Lower leg skin (tissue), 3 donors: ENCODE results near the gene SCYGR1.

ENCODE experiments used
- POLR2A ChIP-seq, 2 donors: fragments of 450-650 bp; IDR thresholded peaks; one replicate each; pipeline ENCODE4 v1.6.1; 2016 to 2017; ENCODE audit warnings: antibody characterized with exemption in 2 of 2, mild to moderate bottlenecking in 1 of 2, moderate library complexity in 1 of 2
- TF ChIP-seq, protein P1 (sequence below), 3 donors: fragments of 450-650 bp; IDR thresholded peaks; one replicate each; pipeline ENCODE4 v1.5.1; 2016; ENCODE audit warnings: antibody characterized with exemption in 3 of 3, mild to moderate bottlenecking in 3 of 3, moderate library complexity in 2 of 3

- TF ChIP-seq, protein P1, sequence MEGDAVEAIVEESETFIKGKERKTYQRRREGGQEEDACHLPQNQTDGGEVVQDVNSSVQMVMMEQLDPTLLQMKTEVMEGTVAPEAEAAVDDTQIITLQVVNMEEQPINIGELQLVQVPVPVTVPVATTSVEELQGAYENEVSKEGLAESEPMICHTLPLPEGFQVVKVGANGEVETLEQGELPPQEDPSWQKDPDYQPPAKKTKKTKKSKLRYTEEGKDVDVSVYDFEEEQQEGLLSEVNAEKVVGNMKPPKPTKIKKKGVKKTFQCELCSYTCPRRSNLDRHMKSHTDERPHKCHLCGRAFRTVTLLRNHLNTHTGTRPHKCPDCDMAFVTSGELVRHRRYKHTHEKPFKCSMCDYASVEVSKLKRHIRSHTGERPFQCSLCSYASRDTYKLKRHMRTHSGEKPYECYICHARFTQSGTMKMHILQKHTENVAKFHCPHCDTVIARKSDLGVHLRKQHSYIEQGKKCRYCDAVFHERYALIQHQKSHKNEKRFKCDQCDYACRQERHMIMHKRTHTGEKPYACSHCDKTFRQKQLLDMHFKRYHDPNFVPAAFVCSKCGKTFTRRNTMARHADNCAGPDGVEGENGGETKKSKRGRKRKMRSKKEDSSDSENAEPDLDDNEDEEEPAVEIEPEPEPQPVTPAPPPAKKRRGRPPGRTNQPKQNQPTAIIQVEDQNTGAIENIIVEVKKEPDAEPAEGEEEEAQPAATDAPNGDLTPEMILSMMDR (IDR thresholded peaks at IDR 0.05) = no peak
- TF ChIP-seq POLR2A (IDR thresholded peaks at IDR 0.05) = no peak
These were observed 41.1 kb upstream of the SCYGR1 start for GRCh38 chr2:227428731-227429285.
